ENCODE results near the gene LRIG1.

Gene LRIG1

GRCh38 chr3:66415867-66416428 lies 84.9 kb downstream of the LRIG1 start:
- DNase-seq, result no peak

- no peak for DNase-seq
Measured at GRCh38 chr3:66414846-66415245, 86.0 kb downstream of the LRIG1 start.

GRCh38 chr3:66413151-66413751 lies 87.6 kb downstream of the LRIG1 start:
- DNase-seq, result no peak

GRCh38 chr3:66411961-66412887 lies 88.6 kb downstream of the LRIG1 start:
- no peak for DNase-seq

GRCh38 chr3:66411474-66411873 lies 89.3 kb downstream of the LRIG1 start:
- no peak for DNase-seq

GRCh38 chr3:66410976-66411375 lies 89.8 kb downstream of the LRIG1 start:
- DNase-seq, result no peak

GRCh38 chr3:66409771-66410754 lies 90.8 kb downstream of the LRIG1 start:
- DNase-seq, result no peak

GRCh38 chr3:66407611-66408218 lies 93.1 kb downstream of the LRIG1 start:
- no peak for DNase-seq

GRCh38 chr3:66406831-66407610 lies 93.8 kb downstream of the LRIG1 start:
- no peak for DNase-seq

GRCh38 chr3:66406163-66406562 lies 94.7 kb downstream of the LRIG1 start:
- DNase-seq, result no peak

GRCh38 chr3:66405701-66406091 lies 95.1 kb downstream of the LRIG1 start:
- no peak for DNase-seq

- DNase-seq, result no peak
Measured at GRCh38 chr3:66404903-66405700, 95.7 kb downstream of the LRIG1 start.

GRCh38 chr3:66404197-66404596 lies 96.6 kb downstream of the LRIG1 start:
- no peak for DNase-seq

- no peak for DNase-seq
Measured at GRCh38 chr3:66403323-66403990, 97.4 kb downstream of the LRIG1 start.

GRCh38 chr3:66402596-66403290 lies 98.1 kb downstream of the LRIG1 start:
- no peak for DNase-seq

GRCh38 chr3:66401675-66402491 lies 98.9 kb downstream of the LRIG1 start:
- no peak for DNase-seq

GRCh38 chr3:66401157-66401550 lies 99.7 kb downstream of the LRIG1 start:
- DNase-seq, result no peak

- DNase-seq, result no peak
Measured at GRCh38 chr3:66400411-66401156, 100.2 kb downstream of the LRIG1 start.

All from NCI-H187 (cell line).